Keratinocyte (primary cell): ENCODE results near the gene ANKRD49.

Experiments
- EZH2 ChIP-seq: IDR thresholded peaks from one replicate; pipeline ENCODE4 v1.6.1; 2012; ENCODE audit warnings: inconsistent platforms, mild to moderate bottlenecking, low read length, moderate library complexity
- TF ChIP-seq, protein P1 (sequence below), 3 experiments: IDR thresholded peaks in 1 of 3; conservative IDR thresholded peaks in 1 of 3; optimal IDR thresholded peaks in 1 of 3; 2 replicates in 2 of 3; 3 replicates in 1 of 3; pipeline versions ENCODE3 to v1.5.1; 2011; ENCODE audit warnings: low read length in 3 of 3, mild to moderate bottlenecking in 3 of 3, moderate library complexity in 2 of 3, control low read depth in 1 of 3, inconsistent platforms in 1 of 3; ENCODE audit not compliant: insufficient read depth in 2 of 3; ENCODE audit errors: extremely low read depth in 1 of 3

DNA sequence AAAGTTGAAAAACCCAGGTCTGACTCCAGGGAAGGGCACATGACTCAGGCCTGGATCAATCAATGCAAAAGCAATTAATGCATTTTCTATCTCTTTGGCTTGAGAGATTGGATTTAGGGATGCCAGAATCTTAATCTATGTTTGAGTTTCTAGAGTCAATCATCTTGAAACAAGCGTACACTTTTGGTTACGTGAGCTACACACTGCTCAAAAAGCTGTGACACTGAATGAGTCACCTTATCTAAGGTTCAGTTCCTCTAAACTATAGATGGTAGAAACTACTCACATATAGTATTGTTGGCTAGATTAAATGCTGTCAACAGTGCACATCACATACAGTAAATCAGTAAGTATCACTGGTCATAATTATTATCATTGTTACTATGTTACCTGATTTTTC lies 24.4 kb upstream of the ANKRD49 start:
- TF ChIP-seq, protein P1, sequence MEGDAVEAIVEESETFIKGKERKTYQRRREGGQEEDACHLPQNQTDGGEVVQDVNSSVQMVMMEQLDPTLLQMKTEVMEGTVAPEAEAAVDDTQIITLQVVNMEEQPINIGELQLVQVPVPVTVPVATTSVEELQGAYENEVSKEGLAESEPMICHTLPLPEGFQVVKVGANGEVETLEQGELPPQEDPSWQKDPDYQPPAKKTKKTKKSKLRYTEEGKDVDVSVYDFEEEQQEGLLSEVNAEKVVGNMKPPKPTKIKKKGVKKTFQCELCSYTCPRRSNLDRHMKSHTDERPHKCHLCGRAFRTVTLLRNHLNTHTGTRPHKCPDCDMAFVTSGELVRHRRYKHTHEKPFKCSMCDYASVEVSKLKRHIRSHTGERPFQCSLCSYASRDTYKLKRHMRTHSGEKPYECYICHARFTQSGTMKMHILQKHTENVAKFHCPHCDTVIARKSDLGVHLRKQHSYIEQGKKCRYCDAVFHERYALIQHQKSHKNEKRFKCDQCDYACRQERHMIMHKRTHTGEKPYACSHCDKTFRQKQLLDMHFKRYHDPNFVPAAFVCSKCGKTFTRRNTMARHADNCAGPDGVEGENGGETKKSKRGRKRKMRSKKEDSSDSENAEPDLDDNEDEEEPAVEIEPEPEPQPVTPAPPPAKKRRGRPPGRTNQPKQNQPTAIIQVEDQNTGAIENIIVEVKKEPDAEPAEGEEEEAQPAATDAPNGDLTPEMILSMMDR (optimal IDR thresholded peaks at IDR 0.05 in 1 of 3, IDR thresholded peaks at IDR 0.05 in 1 of 3, conservative IDR thresholded peaks at IDR 0.05 in 1 of 3; ENCODE audit: extremely low read depth in 1 of 3, insufficient read depth in 2 of 3, low read length in 3 of 3) = no peak
- no peak for TF ChIP-seq EZH2
